Smooth muscle cell (in vitro differentiated cells): Measurements from ENCODE around the gene OR3A2. TPM values are rescaled to one million over a fixed set of nuclear protein-coding genes. Genes with fewer than 3 reads are reported as not detected.
"Not testable (repeated sequence)": the region's sequence is repeated elsewhere in the genome, so short reads cannot be mapped to it uniquely, and the experiment has no call there.

Experiments used
- DNase-seq: peaks from one replicate; lab custom pipeline; 2025; ENCODE audit not compliant: unreplicated experiment; lab: John Stamatoyannopoulos, UW
- H2AFZ ChIP-seq: fragments of 200-600 bp; sonication (generic); 2 replicates; pipeline ENCODE4 v1.6.0; 2016; ENCODE audit warnings: antibody characterized with exemption, low read depth, mild to moderate bottlenecking
- H3F3A ChIP-seq: fragments of 200-600 bp; sonication (generic); 2 replicates; pipeline ENCODE4 v1.6.0; 2017; ENCODE audit warnings: antibody characterized with exemption, low read depth
- H3K27ac ChIP-seq: fragments of 200-600 bp; sonication (generic); 2 replicates; pipeline ENCODE4 v1.5.1; 2016; ENCODE audit warnings: low read depth, mild to moderate bottlenecking
- H3K27me3 ChIP-seq: fragments of 200-600 bp; sonication (generic); 2 replicates; pipeline ENCODE4 v1.6.1; 2016; ENCODE audit warnings: low read depth, mild to moderate bottlenecking
- H3K36me3 ChIP-seq: fragments of 200-600 bp; sonication (generic); 2 replicates; pipeline ENCODE4 v1.5.1; 2016; ENCODE audit warnings: low read depth
- H3K4me1 ChIP-seq: fragments of 200-600 bp; sonication (generic); 2 replicates; pipeline ENCODE4 v1.5.1; 2016; ENCODE audit warnings: low read depth
- H3K4me2 ChIP-seq: fragments of 200-600 bp; sonication (generic); 2 replicates; pipeline ENCODE4 v1.6.0; 2016; ENCODE audit warnings: mild to moderate bottlenecking
- H3K4me3 ChIP-seq: fragments of 200-600 bp; sonication (generic); 2 replicates; pipeline ENCODE4 v1.5.1; 2016; ENCODE audit warnings: mild to moderate bottlenecking
- H3K79me2 ChIP-seq: fragments of 200-600 bp; sonication (generic); 2 replicates; pipeline ENCODE4 v1.6.0; 2016; ENCODE audit warnings: low read depth, mild to moderate bottlenecking
- H3K9ac ChIP-seq: fragments of 200-600 bp; sonication (generic); 2 replicates; pipeline ENCODE4 v1.6.0; 2016; ENCODE audit warnings: low read depth
- H3K9me3 ChIP-seq: fragments of 200-600 bp; sonication (generic); replicated peaks from 2 replicates; pipeline ENCODE4 v1.5.1; 2016; ENCODE audit warnings: low read depth
- H4K20me1 ChIP-seq: fragments of 200-600 bp; sonication (generic); 2 replicates; pipeline ENCODE4 v1.6.0; 2016; ENCODE audit warnings: low read depth
- WGBS: methylation state at CpG from one replicate; pipeline ENCODE4 v1.1.7; 2016; ENCODE audit warnings: low lambda C conversion rate; 5-methylcytosine and 5-hydroxymethylcytosine counted together
- polyA plus RNA-seq: library from polyadenylated mRNA; unstranded; fragments of >200 nt; fragmentation: Nextera tagmentation; extraction: Ambion mirVana; gene quantifications from 2 replicates; pipeline ENCODE4 v1.2.1, GENCODE V29; 2016
- total RNA-seq: library from RNA; depleted of rRNA; stranded (reverse); fragments of >200 nt; gene quantifications from 2 replicates; pipeline ENCODE4 v1.2.3, GENCODE V29; 2014
- TF ChIP-seq, protein P1 (sequence below): fragments of 200-600 bp; sonication (generic); IDR thresholded peaks from 2 replicates; pipeline ENCODE4 v1.5.1; 2017; ENCODE audit warnings: borderline replicate concordance, mild to moderate bottlenecking, antibody characterized with exemption; ENCODE audit not compliant: insufficient read depth, poor library complexity, severe bottlenecking

OR3A2 gene
- total and polyA plus RNA-seq, 2 experiments from 2014 or later: not detected

DNA sequence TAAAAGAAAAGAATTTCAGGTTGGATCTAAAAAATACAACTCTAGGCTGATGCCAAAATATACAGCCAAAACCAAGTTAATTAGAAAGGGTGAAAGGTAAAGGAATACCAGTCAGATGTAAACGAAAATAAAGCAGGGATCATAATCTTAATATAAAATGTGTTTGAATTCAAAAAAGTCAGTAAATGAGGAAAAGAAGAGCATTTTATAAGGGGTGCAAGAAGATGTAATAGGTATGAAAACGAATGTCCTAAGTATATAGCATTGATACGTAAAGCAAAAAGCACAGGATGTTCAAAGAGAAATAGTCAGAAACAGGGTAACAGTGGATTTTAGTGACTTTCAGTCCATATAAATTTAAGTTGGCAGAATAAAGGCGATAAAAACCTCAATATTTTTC is 90.5 kb downstream of the OR3A2 start:
- no peak for DNase-seq
- Histone ChIP-seq H3K4me3 (no peak overlapping the region), H3K9me3 (peaks cover 5% of the 10 kb centered on the region), H2AFZ (no peak overlapping the region), H3K4me1 (no peaks in the 10 kb centered on the region), H3K27ac (no peak overlapping the region), H3K4me2 (no peak overlapping the region), H3F3A (no peaks in the 10 kb centered on the region), H3K79me2 (no peaks in the 10 kb centered on the region), H3K36me3 (no peaks in the 10 kb centered on the region), H3K9ac (no peak overlapping the region), H3K27me3 (no peaks in the 10 kb centered on the region), H4K20me1 (no peaks in the 10 kb centered on the region)
- WGBS: 51% methylated on average over 4 of the region's 4 CpGs
- TF ChIP-seq, protein P1, sequence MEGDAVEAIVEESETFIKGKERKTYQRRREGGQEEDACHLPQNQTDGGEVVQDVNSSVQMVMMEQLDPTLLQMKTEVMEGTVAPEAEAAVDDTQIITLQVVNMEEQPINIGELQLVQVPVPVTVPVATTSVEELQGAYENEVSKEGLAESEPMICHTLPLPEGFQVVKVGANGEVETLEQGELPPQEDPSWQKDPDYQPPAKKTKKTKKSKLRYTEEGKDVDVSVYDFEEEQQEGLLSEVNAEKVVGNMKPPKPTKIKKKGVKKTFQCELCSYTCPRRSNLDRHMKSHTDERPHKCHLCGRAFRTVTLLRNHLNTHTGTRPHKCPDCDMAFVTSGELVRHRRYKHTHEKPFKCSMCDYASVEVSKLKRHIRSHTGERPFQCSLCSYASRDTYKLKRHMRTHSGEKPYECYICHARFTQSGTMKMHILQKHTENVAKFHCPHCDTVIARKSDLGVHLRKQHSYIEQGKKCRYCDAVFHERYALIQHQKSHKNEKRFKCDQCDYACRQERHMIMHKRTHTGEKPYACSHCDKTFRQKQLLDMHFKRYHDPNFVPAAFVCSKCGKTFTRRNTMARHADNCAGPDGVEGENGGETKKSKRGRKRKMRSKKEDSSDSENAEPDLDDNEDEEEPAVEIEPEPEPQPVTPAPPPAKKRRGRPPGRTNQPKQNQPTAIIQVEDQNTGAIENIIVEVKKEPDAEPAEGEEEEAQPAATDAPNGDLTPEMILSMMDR: no peak

DNA sequence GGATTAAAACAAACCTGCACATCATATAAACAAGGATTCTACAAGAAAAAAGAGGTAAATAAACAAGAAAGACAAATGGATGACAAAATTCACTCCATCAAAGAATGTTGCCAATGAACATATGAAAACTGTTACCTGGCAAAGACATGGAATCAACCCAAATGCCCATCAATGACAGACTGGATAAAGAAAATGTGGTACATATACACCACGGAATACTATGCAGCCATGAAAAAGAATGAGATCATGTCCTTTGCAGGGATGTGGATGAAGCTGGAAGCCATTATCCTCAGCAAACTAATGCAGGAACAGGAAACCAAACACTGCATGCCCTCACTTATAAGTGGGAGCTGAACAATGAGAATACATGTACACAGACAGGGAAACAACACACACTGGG is 92.6 kb downstream of the OR3A2 start:
- not testable (repeated sequence) for DNase-seq, H3K9ac ChIP-seq, H3K27me3 ChIP-seq, H3K4me3 ChIP-seq, H3F3A ChIP-seq, H3K79me2 ChIP-seq, H4K20me1 ChIP-seq, H2AFZ ChIP-seq, H3K9me3 ChIP-seq, H3K27ac ChIP-seq, H3K4me1 ChIP-seq, H3K36me3 ChIP-seq, H3K4me2 ChIP-seq
- WGBS: 46% methylated on average over 1 of the region's 1 CpG

DNA sequence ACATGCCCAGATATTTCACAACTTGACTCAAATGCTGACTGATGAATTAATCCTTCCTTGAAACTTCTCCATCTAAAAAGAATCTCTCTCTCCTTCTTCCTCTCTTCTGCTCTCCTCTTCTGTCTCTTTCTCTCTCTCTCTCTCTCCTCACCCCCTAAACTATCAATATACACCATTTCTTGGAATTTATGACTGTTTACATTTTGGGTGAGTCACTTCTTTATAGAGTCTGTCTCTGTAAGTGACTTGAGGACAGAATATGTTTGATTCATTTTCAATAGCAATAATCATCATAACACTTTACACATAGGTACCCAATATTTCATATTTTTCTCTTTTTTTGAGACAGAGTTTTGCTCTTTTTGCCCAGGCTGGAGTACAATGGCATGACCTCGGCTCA is 103.2 kb downstream of the OR3A2 start:
- WGBS: 78% methylated on average over 1 of the region's 1 CpG

DNA sequence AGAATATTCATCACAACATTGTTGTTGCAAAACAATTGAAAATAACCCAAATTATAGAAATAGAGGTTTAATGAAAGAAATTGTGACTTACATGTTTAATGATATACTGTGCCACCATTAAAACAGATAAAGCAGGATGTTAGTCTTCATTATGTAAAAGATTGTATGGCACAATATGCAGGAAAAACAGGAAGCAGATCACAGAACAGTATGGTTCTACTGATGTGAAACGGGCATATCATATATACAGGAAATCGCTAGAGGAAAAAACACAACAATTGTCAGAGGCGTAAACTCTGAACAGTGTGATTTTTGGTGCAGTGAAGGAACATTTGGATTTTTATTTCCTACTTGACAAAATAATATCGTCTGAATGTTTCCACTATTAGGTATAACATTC is 110.0 kb downstream of the OR3A2 start:
- DNase-seq: no peak
- Histone ChIP-seq H3K4me1 (no peaks in the 10 kb centered on the region), H3K27me3 (no peaks in the 10 kb centered on the region), H2AFZ (no peak overlapping the region), H3K9me3 (no peaks in the 10 kb centered on the region), H3K4me2 (no peak overlapping the region), H3F3A (no peaks in the 10 kb centered on the region), H3K9ac (no peak overlapping the region), H4K20me1 (no peaks in the 10 kb centered on the region), H3K27ac (no peak overlapping the region), H3K4me3 (no peak overlapping the region), H3K79me2 (no peaks in the 10 kb centered on the region), H3K36me3 (no peaks in the 10 kb centered on the region)
- TF ChIP-seq, protein P1: no peak
- 79% methylated on average over 4 of the region's 4 CpGs for WGBS

More for the DNA sequence above, 103.2 kb downstream of the OR3A2 start:
- Histone ChIP-seq H3K9me3 (no peaks in the 10 kb centered on the region), H3K27ac (no peak overlapping the region), H3K4me1 (no peaks in the 10 kb centered on the region), H3K27me3 (no peaks in the 10 kb centered on the region), H2AFZ (no peak overlapping the region), H3K79me2 (no peaks in the 10 kb centered on the region), H4K20me1 (no peaks in the 10 kb centered on the region), H3K36me3 (no peaks in the 10 kb centered on the region), H3K9ac (no peak overlapping the region), H3F3A (no peaks in the 10 kb centered on the region), H3K4me3 (no peak overlapping the region), H3K4me2 (no peak overlapping the region)
- no peak for DNase-seq
- TF ChIP-seq, protein P1: no peak
